H1 (cell line): ENCODE data around the gene PTPN9.

ENCODE experiments used
- CBX8 ChIP-seq: fragments of 300-800, 300-1000 bp; sonication (generic); IDR thresholded peaks from 2 replicates; pipeline ENCODE4 v1.7.1; 2016; ENCODE audit warnings: low read depth, low read length, borderline replicate concordance
- CTCF ChIP-seq, 3 experiments: IDR thresholded peaks; 1 replicate in 2 of 3; 2 replicates in 1 of 3; pipeline versions ENCODE4 v1.5.1 to v1.6.1; 2011; ENCODE audit warnings: low read length in 3 of 3, mild to moderate bottlenecking in 3 of 3, inconsistent platforms in 2 of 3, low read depth in 1 of 3, moderate library complexity in 1 of 3; ENCODE audit not compliant: insufficient read depth in 1 of 3; ENCODE audit errors: control extremely low read depth in 1 of 3
- E2F6 ChIP-seq: IDR thresholded peaks from 2 replicates; pipeline ENCODE4 v1.6.1; 2012; ENCODE audit warnings: inconsistent platforms
- EGR1 ChIP-seq: IDR thresholded peaks from 2 replicates; pipeline ENCODE4 v1.6.1; 2011; ENCODE audit warnings: low read depth, low read length, borderline replicate concordance
- FOSL1 ChIP-seq: IDR thresholded peaks from 2 replicates; pipeline ENCODE4 v1.6.1; 2011; ENCODE audit warnings: mild to moderate bottlenecking, low read depth, low read length, moderate library complexity; ENCODE audit not compliant: insufficient read depth
- HDAC6 ChIP-seq: IDR thresholded peaks from one replicate; pipeline ENCODE4 v1.7.1; 2012; ENCODE audit warnings: low read depth, mild to moderate bottlenecking, inconsistent platforms, low read length, moderate library complexity
- JUN ChIP-seq: IDR thresholded peaks from 2 replicates; pipeline ENCODE4 v1.6.1; 2011; ENCODE audit warnings: low read depth, mild to moderate bottlenecking, improper control_type of control experiment, low read length
- KDM1A ChIP-seq: fragments of 200-600, 300-600 bp; sonication (generic); IDR thresholded peaks from 2 replicates; pipeline ENCODE4 v1.7.1; 2016; ENCODE audit warnings: mild to moderate bottlenecking, low read length, borderline replicate concordance
- POLR2A ChIP-seq, 2 experiments: IDR thresholded peaks; 1 replicate in 1 of 2; 2 replicates in 1 of 2; pipeline ENCODE4 v1.6.1; 2011; ENCODE audit warnings: low read depth in 2 of 2, low read length in 2 of 2, mild to moderate bottlenecking in 2 of 2; ENCODE audit errors: control extremely low read depth in 1 of 2
- SIN3A ChIP-seq, 2 experiments: IDR thresholded peaks in 1 of 2; conservative IDR thresholded peaks in 1 of 2; 2 replicates each; pipeline ENCODE4 v1.6.1; 2011 to 2012; ENCODE audit warnings: low read length in 2 of 2, improper control_type of control experiment in 1 of 2, low read depth in 1 of 2, mild to moderate bottlenecking in 1 of 2
- SRF ChIP-seq: IDR thresholded peaks from 2 replicates; pipeline ENCODE4 v1.6.1; 2011; ENCODE audit warnings: mild to moderate bottlenecking, low read depth, low read length, moderate library complexity

- no peak for TF ChIP-seq CTCF (IDR thresholded peaks at IDR 0.05; ENCODE audit: control extremely low read depth in 1 of 3, insufficient read depth in 1 of 3, low read depth in 1 of 3, low read length in 3 of 3)
- TF ChIP-seq SIN3A (conservative IDR thresholded peaks at IDR 0.05 in 1 of 2, IDR thresholded peaks at IDR 0.05 in 1 of 2; ENCODE audit: low read depth in 1 of 2, low read length in 2 of 2): no peak
- TF ChIP-seq E2F6: no peak
- TF ChIP-seq EGR1: no peak
- TF ChIP-seq FOSL1: no peak
- no peak for TF ChIP-seq HDAC6
- no peak for TF ChIP-seq SRF
- no peak for TF ChIP-seq KDM1A
- TF ChIP-seq POLR2A (IDR thresholded peaks at IDR 0.05; ENCODE audit: control extremely low read depth in 1 of 2, low read depth in 2 of 2, low read length in 2 of 2): no peak
- no peak for TF ChIP-seq CBX8
- no peak for TF ChIP-seq JUN
Observed at GRCh38 chr15:75483961-75484360, 95.2 kb downstream of the PTPN9 start.
